Nephron progenitor cell (in vitro differentiated cells): ENCODE measurements around the gene MPHOSPH8.

Experiments
- DNase-seq: peaks from one replicate; pipeline ENCODE4 v3.0.0; 2021
- H3K27ac Mint-ChIP-seq: 2 replicates; pipeline ENCODE4 v1.8.0; 2021; ENCODE audit warnings: mild to moderate bottlenecking, moderate library complexity, mixed read lengths
- H3K27me3 Mint-ChIP-seq: 2 replicates; pipeline ENCODE4 v1.8.0; 2021; ENCODE audit warnings: mild to moderate bottlenecking, low read depth, mixed read lengths; ENCODE audit not compliant: poor library complexity
- H3K36me3 Mint-ChIP-seq: 2 replicates; pipeline ENCODE4 v1.8.0; 2021; ENCODE audit warnings: low read depth, mixed read lengths
- H3K4me1 Mint-ChIP-seq: 2 replicates; pipeline ENCODE4 v1.8.0; 2021; ENCODE audit warnings: mixed read lengths
- H3K4me3 Mint-ChIP-seq: 2 replicates; pipeline ENCODE4 v1.8.0; 2021; ENCODE audit warnings: mild to moderate bottlenecking, moderate library complexity, mixed read lengths
- H3K9me3 Mint-ChIP-seq: 2 replicates; pipeline ENCODE4 v1.8.0; 2021; ENCODE audit warnings: mild to moderate bottlenecking, moderate library complexity, mixed read lengths
- CTCF ChIP-seq: fragments of 200-600 bp; sonication (generic); IDR thresholded peaks from 2 replicates; pipeline ENCODE4 v1.5.0; 2021; ENCODE audit warnings: antibody characterized with exemption

The MPHOSPH8 gene

GRCh38 chr13:19601749-19602725 is 31.4 kb upstream of the MPHOSPH8 start:
- no peak for TF ChIP-seq CTCF
- peaks cover 21% of the 10 kb centered on the region for H3K36me3 Mint-ChIP-seq
- DNase-seq, result peak; percentile 68
- H3K27me3 Mint-ChIP-seq, result peaks cover 63% of the 10 kb centered on the region
- H3K27ac Mint-ChIP-seq, result no peak overlapping the region
- H3K4me3 Mint-ChIP-seq, result peak overlapping the region; percentile 74
- no peaks in the 10 kb centered on the region for H3K4me1 Mint-ChIP-seq
- H3K9me3 Mint-ChIP-seq, result peaks cover 51% of the 10 kb centered on the region

GRCh38 chr13:19604306-19604705 is 29.2 kb upstream of the MPHOSPH8 start:
- TF ChIP-seq CTCF, result no peak
- H3K4me1 Mint-ChIP-seq, result no peaks in the 10 kb centered on the region
- H3K4me3 Mint-ChIP-seq, result no peak overlapping the region
- peaks cover 31% of the 10 kb centered on the region for H3K36me3 Mint-ChIP-seq
- H3K9me3 Mint-ChIP-seq, result peaks cover 57% of the 10 kb centered on the region
- no peak overlapping the region for H3K27ac Mint-ChIP-seq
- DNase-seq, result no peak
- H3K27me3 Mint-ChIP-seq, result peaks cover 55% of the 10 kb centered on the region

GRCh38 chr13:19605161-19605955 is 28.1 kb upstream of the MPHOSPH8 start:
- Mint-ChIP-seq H3K4me1 (no peaks in the 10 kb centered on the region), H3K9me3 (peaks cover 62% of the 10 kb centered on the region), H3K27ac (no peak overlapping the region), H3K4me3 (no peak overlapping the region), H3K36me3 (peaks cover 31% of the 10 kb centered on the region), H3K27me3 (peaks cover 46% of the 10 kb centered on the region)
- no peak for TF ChIP-seq CTCF
- no peak for DNase-seq

GRCh38 chr13:19606152-19606551 is 27.3 kb upstream of the MPHOSPH8 start:
- H3K27me3 Mint-ChIP-seq, result peaks cover 38% of the 10 kb centered on the region
- no peak for TF ChIP-seq CTCF
- peaks cover 64% of the 10 kb centered on the region for H3K9me3 Mint-ChIP-seq
- no peak for DNase-seq
- H3K4me3 Mint-ChIP-seq, result no peak overlapping the region
- H3K27ac Mint-ChIP-seq, result no peak overlapping the region
- H3K4me1 Mint-ChIP-seq, result no peaks in the 10 kb centered on the region
- H3K36me3 Mint-ChIP-seq, result peaks cover 31% of the 10 kb centered on the region

- peaks cover 31% of the 10 kb centered on the region for H3K36me3 Mint-ChIP-seq
- no peak overlapping the region for H3K27ac Mint-ChIP-seq
- H3K4me3 Mint-ChIP-seq, result no peak overlapping the region
- TF ChIP-seq CTCF, result no peak
- DNase-seq, result no peak
- peaks cover 63% of the 10 kb centered on the region for H3K9me3 Mint-ChIP-seq
- H3K27me3 Mint-ChIP-seq, result peaks cover 32% of the 10 kb centered on the region
- H3K4me1 Mint-ChIP-seq, result no peaks in the 10 kb centered on the region
These were observed 26.7 kb upstream of the MPHOSPH8 start for GRCh38 chr13:19606737-19607136.
